ENCODE results near the gene STXBP6. TPM values are rescaled to one million over a fixed set of nuclear protein-coding genes. Genes with fewer than 3 reads are reported as not detected.

STXBP6 gene
- total and polyA plus RNA-seq, 2 of the 13 experiments (the other 11 are each of a cell fraction or from before 2014, with no cell fraction given): 35.3 to 42.8 TPM

- in situ Hi-C loops (cut with HindIII; ENCODE audit: extremely low pct_ligation_motif_present, low pct_unique_long_range_greater_than_20kb) (no loop called here), intact Hi-C loops (cut with micrococcal nuclease; ENCODE audit: unreplicated experiment) (no loop called here)
- no peaks in the 10 kb centered on the region for H3K79me2 ChIP-seq (ENCODE audit: insufficient read depth, low read length)
- FAIRE-seq (no peak), DNase-seq (ENCODE audit: low spot score) (no peak), ATAC-seq (no peak)
- H3K27me3 ChIP-seq (ENCODE audit: control insufficient read depth in 1 of 2, insufficient read depth in 2 of 2, low read length in 2 of 2): no peaks in the 10 kb centered on the region
- H3K4me3 ChIP-seq (replicated peaks in 1 of 3; ENCODE audit: insufficient read depth in 1 of 3, low read depth in 2 of 3, low read length in 3 of 3): no peak overlapping the region
- no TSS peak for BruUV-seq (replicated peaks)
- no peak overlapping the region for H3K27ac ChIP-seq (ENCODE audit: extremely low read length, insufficient read depth, low read length)
- H4K20me1 ChIP-seq (ENCODE audit: insufficient read depth, low read length): no peaks in the 10 kb centered on the region
- no peaks in the 10 kb centered on the region for H3K9me3 ChIP-seq (ENCODE audit: low read length)
- no peak overlapping the region for H3K4me2 ChIP-seq (ENCODE audit: low read depth, low read length)
- ChIA-PET CTCF (ENCODE audit: low intra/inter-chr PET ratio, low total read pairs) (no interaction called here), POLR2A (interaction anchor here (1.1 to 4.1 kb wide), 2 partner anchors 15 to 17 kb away, joined by 3 to 25 read pairs; no protein-coding TSS in a partner anchor)
- H3K9ac ChIP-seq (ENCODE audit: insufficient read depth, low read depth, low read length): no peak overlapping the region
- WGBS (ENCODE audit: low lambda C conversion rate): 94% methylated on average over 1 of the region's 1 CpG
- H2AFZ ChIP-seq (ENCODE audit: low read length): no peak overlapping the region
- peaks cover 36% of the 10 kb centered on the region for H3K4me1 ChIP-seq (ENCODE audit: insufficient read depth, low read length)
- no peak for TF ChIP-seq ZBTB3 (CRISPR knock-in tag; IDR thresholded peaks at IDR 0.05; ENCODE audit: borderline replicate concordance, low read depth)
- TF ChIP-seq SOX13 (IDR thresholded peaks at IDR 0.05): no peak
- no peak for TF ChIP-seq SOX13 (CRISPR knock-in tag; conservative IDR thresholded peaks at IDR 0.05 in 1 of 2, IDR thresholded peaks at IDR 0.05 in 1 of 2)
- no peak for TF ChIP-seq SRSF1 (optimal IDR thresholded peaks at IDR 0.05; ENCODE audit: low read depth, low read length)
- TF ChIP-seq ZNF562 (CRISPR knock-in tag; IDR thresholded peaks at IDR 0.05; ENCODE audit: borderline replicate concordance): no peak
- TF ChIP-seq, protein P1, sequence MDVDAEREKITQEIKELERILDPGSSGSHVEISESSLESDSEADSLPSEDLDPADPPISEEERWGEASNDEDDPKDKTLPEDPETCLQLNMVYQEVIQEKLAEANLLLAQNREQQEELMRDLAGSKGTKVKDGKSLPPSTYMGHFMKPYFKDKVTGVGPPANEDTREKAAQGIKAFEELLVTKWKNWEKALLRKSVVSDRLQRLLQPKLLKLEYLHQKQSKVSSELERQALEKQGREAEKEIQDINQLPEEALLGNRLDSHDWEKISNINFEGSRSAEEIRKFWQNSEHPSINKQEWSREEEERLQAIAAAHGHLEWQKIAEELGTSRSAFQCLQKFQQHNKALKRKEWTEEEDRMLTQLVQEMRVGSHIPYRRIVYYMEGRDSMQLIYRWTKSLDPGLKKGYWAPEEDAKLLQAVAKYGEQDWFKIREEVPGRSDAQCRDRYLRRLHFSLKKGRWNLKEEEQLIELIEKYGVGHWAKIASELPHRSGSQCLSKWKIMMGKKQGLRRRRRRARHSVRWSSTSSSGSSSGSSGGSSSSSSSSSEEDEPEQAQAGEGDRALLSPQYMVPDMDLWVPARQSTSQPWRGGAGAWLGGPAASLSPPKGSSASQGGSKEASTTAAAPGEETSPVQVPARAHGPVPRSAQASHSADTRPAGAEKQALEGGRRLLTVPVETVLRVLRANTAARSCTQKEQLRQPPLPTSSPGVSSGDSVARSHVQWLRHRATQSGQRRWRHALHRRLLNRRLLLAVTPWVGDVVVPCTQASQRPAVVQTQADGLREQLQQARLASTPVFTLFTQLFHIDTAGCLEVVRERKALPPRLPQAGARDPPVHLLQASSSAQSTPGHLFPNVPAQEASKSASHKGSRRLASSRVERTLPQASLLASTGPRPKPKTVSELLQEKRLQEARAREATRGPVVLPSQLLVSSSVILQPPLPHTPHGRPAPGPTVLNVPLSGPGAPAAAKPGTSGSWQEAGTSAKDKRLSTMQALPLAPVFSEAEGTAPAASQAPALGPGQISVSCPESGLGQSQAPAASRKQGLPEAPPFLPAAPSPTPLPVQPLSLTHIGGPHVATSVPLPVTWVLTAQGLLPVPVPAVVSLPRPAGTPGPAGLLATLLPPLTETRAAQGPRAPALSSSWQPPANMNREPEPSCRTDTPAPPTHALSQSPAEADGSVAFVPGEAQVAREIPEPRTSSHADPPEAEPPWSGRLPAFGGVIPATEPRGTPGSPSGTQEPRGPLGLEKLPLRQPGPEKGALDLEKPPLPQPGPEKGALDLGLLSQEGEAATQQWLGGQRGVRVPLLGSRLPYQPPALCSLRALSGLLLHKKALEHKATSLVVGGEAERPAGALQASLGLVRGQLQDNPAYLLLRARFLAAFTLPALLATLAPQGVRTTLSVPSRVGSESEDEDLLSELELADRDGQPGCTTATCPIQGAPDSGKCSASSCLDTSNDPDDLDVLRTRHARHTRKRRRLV (CRISPR knock-in tag; IDR thresholded peaks at IDR 0.05): no peak
- H3K36me3 ChIP-seq (replicated peaks in 1 of 2; ENCODE audit: control insufficient read depth in 1 of 2, insufficient read depth in 2 of 2, low read length in 2 of 2): no peaks in the 10 kb centered on the region
Measured at GRCh38 chr14:24833385-24833784, 216.6 kb downstream of the STXBP6 start.

Data from HepG2 (cell line).